ENCODE data around the gene PTPRU.

Gene PTPRU

DNA sequence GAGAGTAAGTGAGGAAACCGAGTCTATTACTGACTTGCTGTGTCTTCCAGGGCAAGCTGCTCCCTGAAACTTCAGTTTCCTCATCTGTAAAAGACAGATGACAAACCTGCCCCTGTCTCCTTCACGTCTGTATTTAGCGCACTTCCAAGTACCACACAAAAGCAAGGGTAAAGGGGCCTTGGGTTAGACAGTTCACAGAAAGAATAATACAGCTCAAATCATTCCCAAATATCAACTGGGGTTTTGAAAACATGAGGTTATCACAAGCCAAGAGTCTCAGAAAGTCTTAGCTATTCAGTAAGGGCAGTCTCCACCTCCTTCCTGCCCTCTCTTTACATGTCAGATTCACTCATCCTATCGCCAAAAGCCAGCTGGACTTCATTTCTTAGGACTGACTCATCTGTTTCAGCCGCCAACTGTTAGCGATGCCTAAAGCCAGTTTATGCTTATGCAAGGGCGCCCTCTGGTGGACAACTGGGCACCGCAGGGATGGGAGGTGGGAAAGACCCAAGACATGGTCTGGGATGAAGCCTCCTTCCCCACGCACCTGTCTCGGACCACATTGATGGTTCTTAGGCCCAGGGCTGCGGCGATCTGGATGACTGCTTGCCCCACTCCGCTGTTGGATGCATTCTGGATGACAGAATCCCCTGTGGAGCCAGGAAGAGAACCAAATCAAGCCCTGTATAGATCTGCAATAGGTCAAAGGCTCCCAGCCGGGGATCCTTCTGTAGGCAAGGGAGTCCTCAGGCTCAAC lies 33.6 kb upstream of the PTPRU start:
- no peak overlapping the region for H3K4me3 ChIP-seq (ENCODE audit: low read depth, low read length)
- TF ChIP-seq, protein P1, sequence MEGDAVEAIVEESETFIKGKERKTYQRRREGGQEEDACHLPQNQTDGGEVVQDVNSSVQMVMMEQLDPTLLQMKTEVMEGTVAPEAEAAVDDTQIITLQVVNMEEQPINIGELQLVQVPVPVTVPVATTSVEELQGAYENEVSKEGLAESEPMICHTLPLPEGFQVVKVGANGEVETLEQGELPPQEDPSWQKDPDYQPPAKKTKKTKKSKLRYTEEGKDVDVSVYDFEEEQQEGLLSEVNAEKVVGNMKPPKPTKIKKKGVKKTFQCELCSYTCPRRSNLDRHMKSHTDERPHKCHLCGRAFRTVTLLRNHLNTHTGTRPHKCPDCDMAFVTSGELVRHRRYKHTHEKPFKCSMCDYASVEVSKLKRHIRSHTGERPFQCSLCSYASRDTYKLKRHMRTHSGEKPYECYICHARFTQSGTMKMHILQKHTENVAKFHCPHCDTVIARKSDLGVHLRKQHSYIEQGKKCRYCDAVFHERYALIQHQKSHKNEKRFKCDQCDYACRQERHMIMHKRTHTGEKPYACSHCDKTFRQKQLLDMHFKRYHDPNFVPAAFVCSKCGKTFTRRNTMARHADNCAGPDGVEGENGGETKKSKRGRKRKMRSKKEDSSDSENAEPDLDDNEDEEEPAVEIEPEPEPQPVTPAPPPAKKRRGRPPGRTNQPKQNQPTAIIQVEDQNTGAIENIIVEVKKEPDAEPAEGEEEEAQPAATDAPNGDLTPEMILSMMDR (IDR thresholded peaks at IDR 0.05; ENCODE audit: low read depth, low read length): peak; percentile 92
- TF ChIP-seq, protein P2, sequence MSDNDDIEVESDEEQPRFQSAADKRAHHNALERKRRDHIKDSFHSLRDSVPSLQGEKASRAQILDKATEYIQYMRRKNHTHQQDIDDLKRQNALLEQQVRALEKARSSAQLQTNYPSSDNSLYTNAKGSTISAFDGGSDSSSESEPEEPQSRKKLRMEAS (IDR thresholded peaks at IDR 0.05; ENCODE audit: low read depth, low read length): no peak; the same call in 1 of the 2 replicates
- no peak for TF ChIP-seq MYC (IDR thresholded peaks at IDR 0.05; ENCODE audit: low read depth, low read length)
- no peak for TF ChIP-seq POLR2A (IDR thresholded peaks at IDR 0.05; ENCODE audit: extremely low read depth, insufficient read length)
- DNase-seq (ENCODE audit: low read depth): peak; percentile 88

DNA sequence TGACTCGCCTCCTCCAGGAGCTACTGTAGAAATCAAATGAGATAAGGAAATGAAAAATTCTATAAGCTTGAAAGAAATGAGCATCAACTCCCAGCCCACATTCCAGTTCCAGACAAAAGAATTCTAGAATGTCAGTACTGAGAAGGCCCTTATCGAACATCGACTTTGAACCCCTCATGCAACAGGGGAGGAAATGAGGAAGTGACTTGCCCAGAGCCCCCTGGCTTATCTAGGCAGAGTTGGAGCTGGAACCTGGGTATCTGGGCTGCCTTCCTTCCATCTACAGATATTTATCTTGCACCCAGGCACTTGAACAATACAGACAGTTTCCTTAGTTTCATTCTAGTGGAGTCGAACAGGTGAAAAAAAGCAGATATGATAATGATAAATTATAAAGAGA lies 27.9 kb upstream of the PTPRU start:
- no peak overlapping the region for H3K4me3 ChIP-seq (ENCODE audit: low read depth, low read length)
- no peak for DNase-seq (ENCODE audit: low read depth)
- TF ChIP-seq, protein P2 (IDR thresholded peaks at IDR 0.05; ENCODE audit: low read depth, low read length): no peak
- TF ChIP-seq, protein P1 (IDR thresholded peaks at IDR 0.05; ENCODE audit: low read depth, low read length): no peak
- TF ChIP-seq MYC (IDR thresholded peaks at IDR 0.05; ENCODE audit: low read depth, low read length): no peak
- TF ChIP-seq POLR2A (IDR thresholded peaks at IDR 0.05; ENCODE audit: extremely low read depth, insufficient read length): no peak

DNA sequence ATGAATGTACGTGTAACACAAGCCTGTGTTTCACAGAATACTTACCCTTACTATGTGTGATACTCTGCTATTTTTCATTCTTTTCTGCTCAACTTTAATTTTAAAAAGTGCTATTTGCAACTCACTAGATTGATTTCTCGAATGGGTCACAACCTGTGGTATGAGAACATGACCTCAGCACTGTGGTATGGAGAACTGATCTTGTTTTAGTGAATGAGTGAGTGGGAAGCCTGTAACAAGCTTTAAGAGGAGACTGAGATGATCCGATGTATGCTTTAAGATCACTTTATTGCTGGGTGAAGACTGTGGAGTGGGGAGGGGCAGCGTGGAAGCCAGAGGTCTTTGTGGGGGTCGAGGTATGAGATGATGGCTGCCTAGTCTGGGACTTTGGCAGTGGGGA lies 27.1 kb upstream of the PTPRU start:
- DNase-seq (ENCODE audit: low read depth): no peak
- H3K4me3 ChIP-seq (ENCODE audit: low read depth, low read length): no peak overlapping the region
- no peak for TF ChIP-seq POLR2A (IDR thresholded peaks at IDR 0.05; ENCODE audit: extremely low read depth, insufficient read length)
- TF ChIP-seq, protein P2 (IDR thresholded peaks at IDR 0.05; ENCODE audit: low read depth, low read length): no peak
- TF ChIP-seq MYC (IDR thresholded peaks at IDR 0.05; ENCODE audit: low read depth, low read length): no peak
- TF ChIP-seq, protein P1 (IDR thresholded peaks at IDR 0.05; ENCODE audit: low read depth, low read length): no peak

DNA sequence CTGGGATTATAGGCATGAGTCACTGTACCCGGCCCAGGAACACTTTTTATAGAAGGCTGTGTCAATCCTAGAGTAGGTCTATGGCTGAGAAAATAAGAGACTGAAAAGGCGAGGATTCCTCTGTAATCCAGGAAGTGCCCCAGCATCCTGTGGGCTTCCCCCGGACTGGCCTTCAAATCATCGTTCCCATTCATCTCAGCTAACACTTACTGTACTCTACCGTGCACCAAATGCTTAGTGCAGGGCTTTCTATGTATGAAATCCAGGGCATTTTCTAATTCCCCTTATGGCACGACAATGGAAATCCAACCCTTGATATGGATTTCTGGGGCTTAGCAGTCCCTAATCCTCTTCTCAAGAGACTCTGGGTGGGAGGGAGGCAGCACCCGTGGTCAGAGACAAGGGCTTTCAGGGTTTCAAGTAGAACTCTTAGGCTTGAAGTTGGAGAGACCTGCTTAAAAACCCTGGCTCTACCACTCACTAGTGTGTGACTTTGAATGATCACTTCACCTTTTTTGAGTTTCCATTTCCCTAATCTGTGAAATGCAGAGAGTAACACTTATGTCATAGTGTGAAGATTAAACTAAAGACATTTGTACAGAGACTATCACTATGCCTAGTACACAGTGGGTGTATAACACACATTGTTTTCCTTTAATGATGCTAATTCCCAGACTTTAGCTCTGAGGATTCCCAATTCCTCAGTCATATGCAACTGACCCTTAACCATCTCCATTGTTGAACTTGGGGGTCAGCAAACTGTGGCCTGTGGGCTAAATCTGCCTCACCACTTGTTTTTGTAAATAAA lies 25.8 kb upstream of the PTPRU start:
- TF ChIP-seq, protein P2 (IDR thresholded peaks at IDR 0.05; ENCODE audit: low read depth, low read length): no peak
- TF ChIP-seq MYC (IDR thresholded peaks at IDR 0.05; ENCODE audit: low read depth, low read length) (no peak), POLR2A (IDR thresholded peaks at IDR 0.05; ENCODE audit: extremely low read depth, insufficient read length) (no peak)
- TF ChIP-seq, protein P1 (IDR thresholded peaks at IDR 0.05; ENCODE audit: low read depth, low read length): no peak
- DNase-seq (ENCODE audit: low read depth): no peak
- no peak overlapping the region for H3K4me3 ChIP-seq (ENCODE audit: low read depth, low read length)

DNA sequence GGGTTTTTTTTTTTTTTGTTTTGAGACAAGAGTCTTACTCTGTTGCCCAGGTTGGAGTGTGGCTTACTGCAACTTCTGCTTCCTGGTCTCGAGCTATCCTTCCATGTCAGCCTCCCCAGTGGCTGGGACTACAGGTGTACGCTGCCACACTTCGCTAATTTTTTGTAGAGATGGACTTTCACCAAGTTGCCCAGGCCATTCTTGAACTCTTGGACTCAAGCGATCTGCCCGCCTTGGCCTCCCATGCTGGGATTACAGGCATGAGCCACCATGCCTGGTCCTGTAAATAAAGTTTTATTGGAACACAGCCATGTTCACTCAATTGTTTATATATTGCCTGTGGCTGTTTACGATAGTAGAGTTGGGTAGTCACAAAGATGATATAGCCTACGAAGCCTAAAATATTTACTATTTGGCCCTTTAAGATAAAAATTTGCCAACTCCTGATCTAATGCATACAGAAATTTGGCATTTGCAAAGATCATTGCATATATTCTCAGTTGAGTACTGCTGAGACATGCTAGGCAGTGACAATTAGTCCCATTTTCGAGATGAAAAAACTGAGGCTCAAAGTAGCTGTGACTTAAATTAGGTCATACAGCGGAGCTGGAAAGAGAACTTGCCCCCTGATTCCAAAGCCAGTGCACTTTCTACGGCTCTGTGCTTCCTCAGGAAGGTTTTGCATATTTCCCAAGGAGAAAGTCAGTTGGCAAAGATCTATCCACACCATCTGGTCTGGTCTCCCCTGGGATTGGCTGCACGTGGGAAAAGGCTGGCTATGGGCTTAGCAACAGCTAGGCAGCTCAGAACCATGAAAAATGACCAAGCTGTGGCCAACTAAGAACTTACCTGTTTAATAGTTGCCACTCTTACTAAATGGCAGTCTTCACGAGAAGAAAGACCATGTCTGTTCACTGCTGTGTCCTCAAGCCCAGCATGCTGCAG lies 25.0 kb upstream of the PTPRU start:
- no peak overlapping the region for H3K4me3 ChIP-seq (ENCODE audit: low read depth, low read length)
- TF ChIP-seq POLR2A (IDR thresholded peaks at IDR 0.05; ENCODE audit: extremely low read depth, insufficient read length) (no peak), MYC (IDR thresholded peaks at IDR 0.05; ENCODE audit: low read depth, low read length) (no peak)
- TF ChIP-seq, protein P1 (IDR thresholded peaks at IDR 0.05; ENCODE audit: low read depth, low read length): no peak
- TF ChIP-seq, protein P2 (IDR thresholded peaks at IDR 0.05; ENCODE audit: low read depth, low read length): no peak
- no peak for DNase-seq (ENCODE audit: low read depth)
